MCF 10A (cell line): ENCODE data around the gene NTM. TPM values are rescaled to one million over a fixed set of nuclear protein-coding genes. Genes with fewer than 3 reads are reported as not detected.

Experiments used
- BruUV-seq: library from RNA; stranded (reverse); fragments of 400-500 nt; replicated peaks from 2 replicates; lab custom pipeline; 2021; lab: Mats Ljungman, UMichigan
- CTCF ChIA-PET: fragments of 300-600 bp; sonication (Branson Sonifier 250); formaldehyde crosslinking; extraction: SDS; loops from one replicate; lab custom pipeline; 2021; ENCODE audit warnings: antibody characterized with exemption, inconsistent platforms; lab: Yijun Ruan, JAX
- POLR2A ChIA-PET: fragments of 300-600, 350-650 bp; sonication (Branson Sonifier 250); formaldehyde crosslinking; extraction: SDS; loops from one replicate; lab custom pipeline; 2020; ENCODE audit warnings: antibody characterized with exemption, inconsistent platforms; lab: Yijun Ruan, JAX
- DNase-seq: peaks from one replicate; pipeline ENCODE4 v3.0.0-alpha.2; 2018; ENCODE audit not compliant: unreplicated experiment
- H3K27ac Mint-ChIP-seq: one replicate; pipeline ENCODE4 v1.8.0; 2022; ENCODE audit warnings: mild to moderate bottlenecking, low read depth, mixed read lengths; ENCODE audit not compliant: unreplicated experiment
- H3K27me3 Mint-ChIP-seq: one replicate; pipeline ENCODE4 v1.8.0; 2022; ENCODE audit warnings: mixed read lengths; ENCODE audit not compliant: insufficient read depth, unreplicated experiment
- H3K36me3 Mint-ChIP-seq: one replicate; pipeline ENCODE4 v1.8.0; 2022; ENCODE audit warnings: mild to moderate bottlenecking, moderate library complexity, mixed read lengths; ENCODE audit not compliant: insufficient read depth, unreplicated experiment
- H3K4me1 Mint-ChIP-seq: one replicate; pipeline ENCODE4 v1.8.0; 2022; ENCODE audit warnings: mixed read lengths; ENCODE audit not compliant: insufficient read depth, unreplicated experiment
- H3K4me3 Mint-ChIP-seq: one replicate; pipeline ENCODE4 v1.8.0; 2022; ENCODE audit warnings: mild to moderate bottlenecking, moderate library complexity, mixed read lengths; ENCODE audit not compliant: unreplicated experiment
- H3K9me3 Mint-ChIP-seq: one replicate; pipeline ENCODE4 v1.8.0; 2022; ENCODE audit warnings: mixed read lengths; ENCODE audit not compliant: unreplicated experiment
- intact Hi-C: fragments of 100-400 bp; cut with micrococcal nuclease; formaldehyde crosslinking; loops from 2 replicates; pipeline ENCODE4 v1.14.1; 2022
- total RNA-seq: library from RNA; stranded (reverse); gene quantifications from 2 replicates; pipeline ENCODE4 v1.2.3, GENCODE V29; 2022
- TF ChIP-seq, protein P1 (sequence below): fragments of 200-600 bp; IDR thresholded peaks from one replicate; pipeline ENCODE4 v1.8.0; 2022; ENCODE audit warnings: antibody characterized with exemption, mild to moderate bottlenecking; ENCODE audit not compliant: unreplicated experiment

Gene NTM
- total RNA-seq, 1 experiment from 2014 or later = not detected

DNA sequence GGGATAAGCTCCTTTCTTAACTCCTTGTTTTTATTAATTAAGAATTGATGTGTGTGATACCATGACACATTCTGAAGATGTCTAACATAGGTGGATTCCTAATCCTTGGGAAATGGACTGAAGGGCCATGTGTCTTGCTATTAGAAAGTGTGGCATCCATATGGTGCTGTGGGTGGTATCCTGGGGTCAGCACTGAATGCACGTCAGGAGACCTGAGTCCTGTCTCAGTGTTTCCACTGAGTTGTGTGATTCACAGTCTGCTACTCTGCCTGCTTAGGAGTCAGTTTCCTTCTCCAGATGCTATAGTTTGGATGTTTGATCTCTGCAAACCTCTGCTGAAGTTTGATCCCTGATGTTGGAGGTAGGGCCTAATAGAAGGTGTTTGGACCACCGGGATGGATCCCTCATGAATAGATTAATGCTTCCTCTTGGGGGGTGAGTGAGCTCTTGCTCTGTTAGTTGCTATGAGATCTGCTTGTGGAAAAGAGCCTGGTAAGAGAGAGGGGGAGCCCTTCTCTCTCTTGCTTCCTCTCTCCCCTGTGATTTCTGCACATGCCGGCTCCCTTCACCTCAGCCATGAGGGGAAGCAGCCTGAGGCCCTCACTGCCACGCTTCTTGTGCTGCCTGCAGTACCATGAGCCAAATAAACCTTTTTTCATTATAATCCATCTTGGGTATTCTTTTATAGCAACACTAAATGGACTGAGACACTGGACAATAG lies 666.5 kb downstream of the NTM start:
- no TSS peak for BruUV-seq
- Mint-ChIP-seq H3K27me3 (no peaks in the 10 kb centered on the region), H3K4me1 (no peaks in the 10 kb centered on the region), H3K9me3 (peaks cover 44% of the 10 kb centered on the region), H3K4me3 (no peak overlapping the region), H3K36me3 (no peaks in the 10 kb centered on the region), H3K27ac (no peak overlapping the region)
- ChIA-PET CTCF (no interaction called here), POLR2A (interaction anchor here (0.6 kb wide), 1 partner anchor 180 kb away, joined by 3 read pairs; no protein-coding TSS in a partner anchor)
- intact Hi-C loops = no loop called here
- TF ChIP-seq, protein P1, sequence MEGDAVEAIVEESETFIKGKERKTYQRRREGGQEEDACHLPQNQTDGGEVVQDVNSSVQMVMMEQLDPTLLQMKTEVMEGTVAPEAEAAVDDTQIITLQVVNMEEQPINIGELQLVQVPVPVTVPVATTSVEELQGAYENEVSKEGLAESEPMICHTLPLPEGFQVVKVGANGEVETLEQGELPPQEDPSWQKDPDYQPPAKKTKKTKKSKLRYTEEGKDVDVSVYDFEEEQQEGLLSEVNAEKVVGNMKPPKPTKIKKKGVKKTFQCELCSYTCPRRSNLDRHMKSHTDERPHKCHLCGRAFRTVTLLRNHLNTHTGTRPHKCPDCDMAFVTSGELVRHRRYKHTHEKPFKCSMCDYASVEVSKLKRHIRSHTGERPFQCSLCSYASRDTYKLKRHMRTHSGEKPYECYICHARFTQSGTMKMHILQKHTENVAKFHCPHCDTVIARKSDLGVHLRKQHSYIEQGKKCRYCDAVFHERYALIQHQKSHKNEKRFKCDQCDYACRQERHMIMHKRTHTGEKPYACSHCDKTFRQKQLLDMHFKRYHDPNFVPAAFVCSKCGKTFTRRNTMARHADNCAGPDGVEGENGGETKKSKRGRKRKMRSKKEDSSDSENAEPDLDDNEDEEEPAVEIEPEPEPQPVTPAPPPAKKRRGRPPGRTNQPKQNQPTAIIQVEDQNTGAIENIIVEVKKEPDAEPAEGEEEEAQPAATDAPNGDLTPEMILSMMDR = no peak
- DNase-seq = no peak

- Mint-ChIP-seq H3K4me1 (no peaks in the 10 kb centered on the region), H3K9me3 (peaks cover 39% of the 10 kb centered on the region), H3K27ac (no peak overlapping the region), H3K36me3 (no peaks in the 10 kb centered on the region), H3K4me3 (no peak overlapping the region), H3K27me3 (no peaks in the 10 kb centered on the region)
- intact Hi-C loops = no loop called here
- TF ChIP-seq, protein P1 = no peak
- ChIA-PET CTCF (no interaction called here), POLR2A (no interaction called here)
- BruUV-seq = no TSS peak
- no peak for DNase-seq
Measured at GRCh38 chr11:132037467-132037862, 667.0 kb downstream of the NTM start.

DNA sequence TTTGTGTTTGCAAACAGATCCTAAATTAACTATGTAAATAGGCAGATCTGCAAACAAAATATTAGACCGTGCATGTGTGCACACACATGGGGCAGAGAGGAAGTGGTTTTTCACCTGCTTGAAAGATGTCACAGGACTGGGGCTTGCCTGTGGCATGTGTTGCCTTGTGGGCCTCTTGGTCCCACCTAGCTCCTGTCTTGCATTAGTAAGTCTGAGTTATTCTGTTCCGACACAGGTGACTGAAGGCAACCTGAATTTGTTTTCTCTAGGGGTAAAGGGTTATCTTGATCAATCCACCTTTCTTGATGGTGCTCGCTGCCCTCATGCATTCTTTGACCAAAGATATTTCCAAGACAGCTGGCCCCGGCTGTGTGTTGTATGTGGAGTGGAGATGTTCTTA lies 667.5 kb downstream of the NTM start:
- Mint-ChIP-seq H3K4me1 (no peaks in the 10 kb centered on the region), H3K36me3 (no peaks in the 10 kb centered on the region), H3K9me3 (peaks cover 39% of the 10 kb centered on the region), H3K27ac (no peak overlapping the region), H3K27me3 (no peaks in the 10 kb centered on the region), H3K4me3 (no peak overlapping the region)
- ChIA-PET CTCF (no interaction called here), POLR2A (no interaction called here)
- TF ChIP-seq, protein P1 = no peak
- no TSS peak for BruUV-seq
- DNase-seq = no peak
- intact Hi-C loops = no loop called here

DNA sequence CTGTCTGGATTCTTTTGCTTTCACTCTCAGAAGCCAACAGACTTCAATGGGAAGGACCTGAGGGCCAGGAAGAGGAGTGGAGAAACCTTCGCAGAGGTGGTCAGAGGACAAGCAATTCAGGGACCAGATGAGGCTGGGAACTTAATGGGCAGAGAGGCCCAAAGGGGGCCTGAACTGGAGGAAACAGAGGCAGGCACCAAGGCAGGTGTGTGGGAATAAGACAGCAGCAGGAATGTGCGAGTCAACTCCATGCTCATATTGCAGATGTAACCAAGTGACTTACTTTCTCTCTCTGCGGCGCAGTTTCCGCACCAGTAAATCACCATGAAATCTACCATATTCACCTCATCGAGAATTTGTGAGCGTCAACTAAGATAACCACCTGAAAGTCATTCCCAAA lies 669.1 kb downstream of the NTM start:
- no peaks in the 10 kb centered on the region for H3K4me1 Mint-ChIP-seq
- POLR2A ChIA-PET = no interaction called here
- intact Hi-C loops = no loop called here

More for the DNA sequence above, 669.1 kb downstream of the NTM start:
- H3K4me3 Mint-ChIP-seq = no peak overlapping the region
- H3K9me3 Mint-ChIP-seq = peaks cover 51% of the 10 kb centered on the region
- no peaks in the 10 kb centered on the region for H3K27me3 Mint-ChIP-seq
- TF ChIP-seq, protein P1 = no peak
- CTCF ChIA-PET = no interaction called here
- no TSS peak for BruUV-seq
- DNase-seq = no peak
- H3K36me3 Mint-ChIP-seq = no peaks in the 10 kb centered on the region
- no peak overlapping the region for H3K27ac Mint-ChIP-seq
